ENCODE results near the gene FOXF2.

FOXF2 gene

DNA sequence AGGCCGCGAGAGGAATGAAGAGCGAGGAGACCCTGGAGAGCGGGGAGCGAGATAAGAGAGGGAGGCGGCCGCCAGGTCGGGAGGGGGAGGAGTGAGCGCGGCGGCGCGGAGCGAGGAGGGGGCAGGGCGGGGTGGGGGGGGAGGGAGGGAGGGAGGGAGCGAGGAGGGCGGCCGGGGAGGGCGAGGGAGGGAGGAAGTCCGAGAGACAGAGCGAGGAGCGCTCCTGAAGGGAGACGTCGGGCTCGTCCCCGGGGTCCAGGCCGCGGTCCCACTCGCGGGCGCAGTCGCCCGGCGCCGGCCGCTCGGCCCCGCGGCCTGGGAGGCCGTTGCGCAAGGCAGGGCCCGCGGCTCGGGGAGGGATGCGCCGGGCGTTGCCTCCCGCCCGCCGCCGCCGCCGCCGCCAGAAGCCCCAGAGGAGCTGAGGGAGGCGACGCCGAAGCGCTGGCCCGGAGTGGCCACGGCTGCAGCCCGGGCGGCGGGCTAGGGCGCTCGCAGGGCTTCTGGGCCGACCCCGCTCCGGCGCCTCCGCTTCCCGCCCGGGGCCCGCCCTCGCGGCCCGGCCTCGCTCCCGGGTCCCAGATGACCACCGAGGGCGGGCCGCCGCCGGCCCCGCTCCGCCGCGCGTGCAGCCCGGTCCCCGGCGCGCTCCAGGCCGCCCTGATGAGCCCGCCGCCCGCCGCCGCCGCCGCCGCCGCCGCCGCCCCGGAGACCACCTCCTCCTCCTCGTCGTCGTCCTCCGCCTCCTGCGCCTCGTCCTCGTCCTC is at the start of gene FOXF2:
Gene FOXF2, plus strand, starts transcription at position 208 of the 764 bp plus-strand sequence. Its CDS starts 372 bp downstream, at position 580.
- no peak for TF ChIP-seq MYC (IDR thresholded peaks at IDR 0.05; ENCODE audit: low read depth, low read length)
- TF ChIP-seq, protein P1, sequence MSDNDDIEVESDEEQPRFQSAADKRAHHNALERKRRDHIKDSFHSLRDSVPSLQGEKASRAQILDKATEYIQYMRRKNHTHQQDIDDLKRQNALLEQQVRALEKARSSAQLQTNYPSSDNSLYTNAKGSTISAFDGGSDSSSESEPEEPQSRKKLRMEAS (IDR thresholded peaks at IDR 0.05; ENCODE audit: low read depth, low read length), result no peak
- TF ChIP-seq POLR2A (IDR thresholded peaks at IDR 0.05; ENCODE audit: extremely low read depth, insufficient read length), result no peak
- TF ChIP-seq, protein P2, sequence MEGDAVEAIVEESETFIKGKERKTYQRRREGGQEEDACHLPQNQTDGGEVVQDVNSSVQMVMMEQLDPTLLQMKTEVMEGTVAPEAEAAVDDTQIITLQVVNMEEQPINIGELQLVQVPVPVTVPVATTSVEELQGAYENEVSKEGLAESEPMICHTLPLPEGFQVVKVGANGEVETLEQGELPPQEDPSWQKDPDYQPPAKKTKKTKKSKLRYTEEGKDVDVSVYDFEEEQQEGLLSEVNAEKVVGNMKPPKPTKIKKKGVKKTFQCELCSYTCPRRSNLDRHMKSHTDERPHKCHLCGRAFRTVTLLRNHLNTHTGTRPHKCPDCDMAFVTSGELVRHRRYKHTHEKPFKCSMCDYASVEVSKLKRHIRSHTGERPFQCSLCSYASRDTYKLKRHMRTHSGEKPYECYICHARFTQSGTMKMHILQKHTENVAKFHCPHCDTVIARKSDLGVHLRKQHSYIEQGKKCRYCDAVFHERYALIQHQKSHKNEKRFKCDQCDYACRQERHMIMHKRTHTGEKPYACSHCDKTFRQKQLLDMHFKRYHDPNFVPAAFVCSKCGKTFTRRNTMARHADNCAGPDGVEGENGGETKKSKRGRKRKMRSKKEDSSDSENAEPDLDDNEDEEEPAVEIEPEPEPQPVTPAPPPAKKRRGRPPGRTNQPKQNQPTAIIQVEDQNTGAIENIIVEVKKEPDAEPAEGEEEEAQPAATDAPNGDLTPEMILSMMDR (IDR thresholded peaks at IDR 0.05; ENCODE audit: low read depth, low read length), result no peak
- H3K4me3 ChIP-seq (ENCODE audit: low read depth, low read length), result no peak within 1 kb of the TSS
- peak; percentile 68 for DNase-seq (ENCODE audit: low read depth)

DNA sequence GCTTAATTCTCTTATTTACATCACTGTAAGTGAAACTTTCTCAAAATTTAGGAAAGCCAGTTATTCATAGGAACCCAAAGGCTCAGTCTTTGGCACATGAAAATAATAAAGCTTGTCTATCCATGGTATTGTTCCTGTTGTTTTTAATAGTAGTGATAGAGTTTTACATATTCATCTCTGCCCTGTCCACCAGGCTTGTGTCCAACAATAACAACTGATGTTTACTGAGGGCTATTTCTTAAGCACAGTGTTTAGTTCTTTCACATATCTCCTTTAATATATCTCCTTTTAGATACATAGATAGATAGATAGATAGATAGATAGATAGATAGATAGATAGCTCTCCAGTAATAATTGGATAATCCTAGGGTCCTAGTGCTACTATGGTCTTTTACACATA is 43.3 kb upstream of the FOXF2 start:
- no peak overlapping the region for H3K4me3 ChIP-seq (ENCODE audit: low read depth, low read length)
- TF ChIP-seq POLR2A (IDR thresholded peaks at IDR 0.05; ENCODE audit: extremely low read depth, insufficient read length), result no peak
- TF ChIP-seq MYC (IDR thresholded peaks at IDR 0.05; ENCODE audit: low read depth, low read length), result no peak
- TF ChIP-seq, protein P1 (IDR thresholded peaks at IDR 0.05; ENCODE audit: low read depth, low read length), result no peak
- TF ChIP-seq, protein P2 (IDR thresholded peaks at IDR 0.05; ENCODE audit: low read depth, low read length), result no peak
- DNase-seq (ENCODE audit: low read depth), result no peak

DNA sequence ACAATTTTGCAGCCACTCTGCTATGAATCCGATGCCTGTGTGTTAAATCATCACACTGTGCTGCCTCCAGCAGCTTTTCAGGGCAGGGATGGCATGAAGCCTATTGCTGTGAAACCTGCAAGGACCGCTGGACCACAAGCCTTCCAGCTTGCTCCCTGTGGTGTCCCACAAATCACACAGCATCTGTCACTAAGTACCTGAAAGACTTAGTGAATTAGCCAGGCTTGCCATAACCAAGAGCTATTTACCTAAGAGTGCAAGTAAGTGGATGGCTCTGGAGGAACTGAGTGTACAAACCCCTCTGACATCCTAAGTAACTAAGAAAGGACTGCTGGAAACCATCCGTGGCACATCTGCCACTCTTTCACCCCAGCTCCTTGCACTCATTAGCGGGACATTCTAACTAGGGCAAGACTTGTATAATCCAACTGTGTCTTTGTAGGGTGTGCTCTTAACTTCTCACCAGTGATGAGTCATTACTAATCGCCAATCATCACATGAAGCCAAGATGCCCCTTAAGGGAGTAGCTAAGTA is 42.8 kb upstream of the FOXF2 start:
- H3K4me3 ChIP-seq (ENCODE audit: low read depth, low read length), result no peak overlapping the region
- DNase-seq (ENCODE audit: low read depth), result peak; percentile 40
- TF ChIP-seq POLR2A (IDR thresholded peaks at IDR 0.05; ENCODE audit: extremely low read depth, insufficient read length) (no peak), MYC (IDR thresholded peaks at IDR 0.05; ENCODE audit: low read depth, low read length) (no peak)
- TF ChIP-seq, protein P1 (IDR thresholded peaks at IDR 0.05; ENCODE audit: low read depth, low read length), result no peak
- TF ChIP-seq, protein P2 (IDR thresholded peaks at IDR 0.05; ENCODE audit: low read depth, low read length), result no peak

DNA sequence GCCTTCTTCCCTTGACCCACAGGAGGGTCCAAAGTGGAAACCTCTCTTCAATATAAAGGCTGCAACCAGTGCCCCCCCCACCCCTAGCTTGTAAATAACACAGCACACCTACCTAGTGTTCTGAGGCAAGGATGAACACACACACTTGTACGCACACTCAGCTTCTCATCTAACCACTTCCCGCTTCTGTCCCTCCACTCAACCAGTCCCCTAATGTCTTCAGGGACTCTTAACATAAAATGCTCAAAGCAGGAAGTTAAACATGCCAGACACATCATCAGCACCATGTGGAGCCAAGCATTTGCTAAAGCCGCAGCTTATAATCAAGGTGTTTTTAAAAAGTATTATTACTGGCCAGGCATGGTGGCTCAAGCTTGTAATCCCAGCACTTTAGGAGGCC is 42.2 kb upstream of the FOXF2 start:
- TF ChIP-seq, protein P1 (IDR thresholded peaks at IDR 0.05; ENCODE audit: low read depth, low read length), result peak; percentile 44; the same call in 1 of the 2 replicates
- TF ChIP-seq POLR2A (IDR thresholded peaks at IDR 0.05; ENCODE audit: extremely low read depth, insufficient read length), result no peak
- peak; percentile 39; the same call in 1 of the 2 replicates for TF ChIP-seq MYC (IDR thresholded peaks at IDR 0.05; ENCODE audit: low read depth, low read length)
- peak; percentile 61 for DNase-seq (ENCODE audit: low read depth)
- no peak overlapping the region for H3K4me3 ChIP-seq (ENCODE audit: low read depth, low read length)

DNA sequence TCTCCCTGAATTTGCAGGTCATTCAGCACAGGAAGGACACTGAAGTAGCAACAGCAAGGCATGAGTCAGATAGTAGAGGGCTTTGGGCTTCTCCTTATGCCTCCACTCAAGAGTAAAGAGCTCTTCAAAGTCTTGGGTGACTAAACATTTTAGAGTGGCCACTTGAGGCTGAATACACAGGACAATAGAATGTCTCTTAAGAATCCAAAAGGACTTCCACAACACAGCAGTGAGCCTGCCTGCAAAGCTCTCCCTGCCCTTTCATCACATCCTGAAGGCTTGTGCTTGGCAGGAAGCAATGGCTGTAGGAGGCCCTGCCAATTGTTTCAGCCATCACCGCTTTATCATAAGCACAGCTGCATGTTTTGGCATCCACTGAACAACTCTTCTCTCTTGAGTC is 40.7 kb upstream of the FOXF2 start:
- TF ChIP-seq, protein P2 (IDR thresholded peaks at IDR 0.05; ENCODE audit: low read depth, low read length), result no peak
- TF ChIP-seq MYC (IDR thresholded peaks at IDR 0.05; ENCODE audit: low read depth, low read length) (no peak), POLR2A (IDR thresholded peaks at IDR 0.05; ENCODE audit: extremely low read depth, insufficient read length) (no peak)
- TF ChIP-seq, protein P1 (IDR thresholded peaks at IDR 0.05; ENCODE audit: low read depth, low read length), result no peak
- H3K4me3 ChIP-seq (ENCODE audit: low read depth, low read length), result no peak overlapping the region
- DNase-seq (ENCODE audit: low read depth), result peak; percentile 25

DNA sequence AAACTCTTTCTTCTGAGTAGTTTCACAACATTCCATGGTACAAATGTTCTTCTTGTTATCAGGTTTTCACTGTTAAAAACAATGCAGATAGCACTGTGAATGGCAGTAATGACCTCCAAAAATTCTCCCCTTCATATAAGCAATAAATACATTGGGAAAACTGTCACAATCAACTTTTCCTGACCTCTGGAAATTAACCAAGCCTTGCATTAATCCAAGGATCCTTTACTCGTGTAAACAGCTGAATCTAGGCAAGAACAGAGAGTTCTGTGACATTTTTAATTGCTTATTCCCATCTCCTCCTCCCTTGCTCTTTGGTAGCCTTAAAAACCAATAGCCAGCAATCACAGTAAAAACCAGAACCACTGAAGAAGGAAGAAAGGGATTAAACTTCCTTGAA is 39.7 kb upstream of the FOXF2 start:
- no peak for DNase-seq (ENCODE audit: low read depth)
- no peak overlapping the region for H3K4me3 ChIP-seq (ENCODE audit: low read depth, low read length)
- TF ChIP-seq, protein P2 (IDR thresholded peaks at IDR 0.05; ENCODE audit: low read depth, low read length), result no peak
- TF ChIP-seq, protein P1 (IDR thresholded peaks at IDR 0.05; ENCODE audit: low read depth, low read length), result no peak
- TF ChIP-seq POLR2A (IDR thresholded peaks at IDR 0.05; ENCODE audit: extremely low read depth, insufficient read length) (no peak), MYC (IDR thresholded peaks at IDR 0.05; ENCODE audit: low read depth, low read length) (no peak)

Measured in NB4 (cell line).